Breast epithelium (tissue), 4 donors: ENCODE data around the gene FERMT3. TPM values are rescaled to one million over a fixed set of nuclear protein-coding genes. Genes with fewer than 3 reads are reported as not detected.
A peak's percentile ranks its signal among the peaks of the same experiment; 100 is the strongest.

Source experiments
- DNase-seq, 2 donors: peaks; one replicate each; pipeline ENCODE4 v3.0.0-alpha.2; 2019; ENCODE audit warnings: low spot score in 2 of 2
- H3K27ac ChIP-seq, 2 donors: fragments of 200-600 bp; sonication (generic) in 1 of 2; one replicate each; pipeline ENCODE4 v1.5.1; 2016 to 2019; ENCODE audit warnings: mild to moderate bottlenecking in 1 of 2
- H3K27me3 ChIP-seq, 2 donors: fragments of 200-600 bp; sonication (generic) in 1 of 2; one replicate each; pipeline versions ENCODE4 v1.5.1 to v1.6.0; 2017 to 2019; ENCODE audit warnings: control low read depth in 1 of 2, mild to moderate bottlenecking in 1 of 2
- H3K36me3 ChIP-seq: fragments of 200-600 bp; one replicate; pipeline ENCODE4 v1.5.1; 2019
- H3K4me1 ChIP-seq, 2 donors: fragments of 200-600 bp; sonication (generic); one replicate each; pipeline ENCODE4 v1.5.1; 2016 to 2019; ENCODE audit warnings: control low read depth in 1 of 2
- H3K4me3 ChIP-seq, 3 donors: fragments of 200-600 bp; sonication (generic); 1 replicate in 2 of 3; 2 replicates in 1 of 3; pipeline ENCODE4 v1.5.1; 2016 to 2019; ENCODE audit warnings: mild to moderate bottlenecking in 3 of 3, moderate library complexity in 2 of 3
- H3K9me3 ChIP-seq, 2 donors: fragments of 200-600 bp; sonication (generic) in 1 of 2; one replicate each; pipeline ENCODE4 v1.5.1; 2016 to 2019; ENCODE audit warnings: control low read depth in 1 of 2
- CTCF ChIP-seq, 3 donors: fragments of 450-650 bp; IDR thresholded peaks; one replicate each; pipeline ENCODE4 v1.5.1; 2016 to 2017; ENCODE audit warnings: antibody characterized with exemption in 3 of 3, mild to moderate bottlenecking in 3 of 3, moderate library complexity in 3 of 3
- POLR2A ChIP-seq: fragments of 450-650 bp; IDR thresholded peaks from one replicate; pipeline ENCODE4 v1.6.1; 2016; ENCODE audit warnings: antibody characterized with exemption, mild to moderate bottlenecking, moderate library complexity
- POLR2AphosphoS5 ChIP-seq, 3 donors: sonication (generic); formaldehyde crosslinking; IDR thresholded peaks; one replicate each; pipeline ENCODE4 v1.6.1; 2017; ENCODE audit warnings: antibody characterized with exemption in 3 of 3
- intact Hi-C: fragments of 100-400 bp; cut with DNase I; formaldehyde crosslinking; loops from one replicate; pipeline ENCODE4 v1.15.1; 2023; ENCODE audit warnings: low total_unique reads
- total RNA-seq, 3 donors: library from RNA; depleted of rRNA; stranded (reverse); fragments of >200 nt; gene quantifications; one replicate each; pipeline ENCODE4 v1.1.0, GENCODE V29; 2016

Gene FERMT3
- total RNA-seq, 3 donors from 2014 or later = 14.0 to 42.2 (median 17.4) TPM

- no peaks in the 10 kb centered on the region for H3K27me3 ChIP-seq
- peak overlapping the region; percentile 94 for H3K27ac ChIP-seq
- no peak for DNase-seq
- H3K4me1 ChIP-seq = peaks cover 12 to 15% of the 10 kb centered on the region in 2 donors
- TF ChIP-seq POLR2A (no peak), POLR2AphosphoS5 (IDR thresholded peaks at IDR 0.05) (no peak), CTCF (IDR thresholded peaks at IDR 0.05) (no peak)
- no peaks in the 10 kb centered on the region for H3K36me3 ChIP-seq
- H3K9me3 ChIP-seq = no peaks in the 10 kb centered on the region
- intact Hi-C loops = no loop called here
- peak overlapping the region; percentile 65 to 79 (median 77) for H3K4me3 ChIP-seq
Measured at GRCh38 chr11:64230985-64231365, 24.5 kb downstream of the FERMT3 start.

GRCh38 chr11:64231546-64231945, 25.0 kb downstream of the FERMT3 start:
- Histone ChIP-seq H3K4me3 (no peak overlapping the region), H3K36me3 (no peaks in the 10 kb centered on the region), H3K27me3 (no peaks in the 10 kb centered on the region), H3K4me1 (peaks cover 12 to 16% of the 10 kb centered on the region in 2 donors), H3K9me3 (no peaks in the 10 kb centered on the region), H3K27ac (no peak overlapping the region)
- no peak for TF ChIP-seq CTCF (IDR thresholded peaks at IDR 0.05)
- TF ChIP-seq POLR2A = no peak
- no peak for TF ChIP-seq POLR2AphosphoS5 (IDR thresholded peaks at IDR 0.05)
- intact Hi-C loops = no loop called here
- DNase-seq = no peak

- DNase-seq = no peak
- no peak for TF ChIP-seq POLR2AphosphoS5 (IDR thresholded peaks at IDR 0.05)
- no peak for TF ChIP-seq POLR2A
- TF ChIP-seq CTCF (IDR thresholded peaks at IDR 0.05) = no peak
- H3K4me3 ChIP-seq = no peak overlapping the region
- H3K4me1 ChIP-seq = peaks cover 8 to 16% of the 10 kb centered on the region in 2 donors
- H3K27ac ChIP-seq = no peak overlapping the region
- no peaks in the 10 kb centered on the region for H3K9me3 ChIP-seq
- H3K36me3 ChIP-seq = no peaks in the 10 kb centered on the region
- H3K27me3 ChIP-seq = no peaks in the 10 kb centered on the region
- intact Hi-C loops = no loop called here
Measured at GRCh38 chr11:64232182-64232966, 25.9 kb downstream of the FERMT3 start.

DNA sequence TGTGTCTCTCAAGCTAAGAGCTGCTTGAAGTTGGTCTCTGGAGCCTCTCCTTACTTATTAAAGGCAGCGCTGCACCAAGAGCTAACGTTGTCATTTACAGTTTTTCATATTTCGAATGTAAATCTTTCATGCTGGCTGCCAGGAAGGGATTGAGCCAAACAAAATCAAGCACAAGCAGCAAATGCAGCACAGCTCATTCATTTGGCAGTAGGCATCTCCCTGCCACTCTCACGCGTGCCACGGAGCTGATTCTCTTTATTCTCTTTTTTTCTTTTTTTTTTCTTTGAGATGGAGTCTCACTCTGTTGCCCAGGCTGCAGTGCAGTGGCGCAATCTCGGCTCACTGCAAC, 26.4 kb downstream of the FERMT3 start:
- no peak overlapping the region for H3K4me3 ChIP-seq
- no peaks in the 10 kb centered on the region for H3K27me3 ChIP-seq
- H3K36me3 ChIP-seq = no peaks in the 10 kb centered on the region
- no peaks in the 10 kb centered on the region for H3K9me3 ChIP-seq
- H3K27ac ChIP-seq = no peak overlapping the region
- TF ChIP-seq CTCF (IDR thresholded peaks at IDR 0.05) (no peak), POLR2AphosphoS5 (IDR thresholded peaks at IDR 0.05) (no peak), POLR2A (no peak)
- intact Hi-C loops = no loop called here
- no peak for DNase-seq
- H3K4me1 ChIP-seq = peaks cover 8 to 16% of the 10 kb centered on the region in 2 donors

- no peak for DNase-seq
- peak in 2 of 3 donors; percentile 20 to 32 for TF ChIP-seq POLR2AphosphoS5 (IDR thresholded peaks at IDR 0.05)
- TF ChIP-seq CTCF (IDR thresholded peaks at IDR 0.05) = no peak
- peak; percentile 24 for TF ChIP-seq POLR2A
- peak within 1 kb of the TSS; percentile 78 to 94 for H3K27ac ChIP-seq
- H3K27me3 ChIP-seq = no peaks in the 10 kb centered on the region
- H3K36me3 ChIP-seq = no peaks in the 10 kb centered on the region
- intact Hi-C loops = no loop called here
- peaks cover 8 to 16% of the 10 kb centered on the region in 2 donors for H3K4me1 ChIP-seq
- peak within 1 kb of the TSS; percentile 71 to 96 (median 75) for H3K4me3 ChIP-seq
- no peaks in the 10 kb centered on the region for H3K9me3 ChIP-seq
Measured at GRCh38 chr11:64233913-64234586, 27.5 kb downstream of the FERMT3 start, which contains the start of gene VEGFB. VEGFB (plus strand) TSS chr11:64234584; CDS start chr11:64234834, 250 bp downstream.
